GM23338 (cell line): ENCODE data around the gene HPCA. TPM values are rescaled to one million over a fixed set of nuclear protein-coding genes. Genes with fewer than 3 reads are reported as not detected.

ENCODE experiments used
- ATAC-seq: fragments of 200-7000 bp; cut with Tn5 transposase; 3 replicates; pipeline ENCODE4 v1.9.1; 2020
- DNase-seq: peaks from one replicate; pipeline ENCODE4 v3.0.0-alpha.2; 2015; ENCODE audit warnings: low spot score
- H2AFZ ChIP-seq: fragments of 200-600 bp; sonication (generic); 2 replicates; pipeline ENCODE4 v1.8.0; 2016; ENCODE audit warnings: antibody characterized with exemption, mild to moderate bottlenecking, moderate library complexity
- H3F3A ChIP-seq: fragments of 200-600 bp; sonication (generic); replicated peaks from 2 replicates; pipeline ENCODE4 v1.8.0; 2017; ENCODE audit warnings: antibody characterized with exemption, mixed run types, low read depth
- H3K27ac ChIP-seq: fragments of 200-600 bp; sonication (generic); 2 replicates; pipeline ENCODE4 v1.6.1; 2016; ENCODE audit warnings: low read depth
- H3K27me3 ChIP-seq: fragments of 200-600 bp; sonication (generic); 2 replicates; pipeline ENCODE4 v1.8.0; 2016; ENCODE audit warnings: mild to moderate bottlenecking, mixed run types, moderate library complexity; ENCODE audit not compliant: insufficient read depth
- H3K36me3 ChIP-seq: fragments of 200-600 bp; sonication (generic); 2 replicates; pipeline ENCODE4 v1.8.0; 2016; ENCODE audit warnings: mild to moderate bottlenecking; ENCODE audit not compliant: insufficient read depth
- H3K4me1 ChIP-seq: fragments of 200-600 bp; sonication (generic); 2 replicates; pipeline ENCODE4 v1.8.0; 2016; ENCODE audit warnings: mild to moderate bottlenecking, moderate library complexity; ENCODE audit not compliant: insufficient read depth
- H3K4me2 ChIP-seq: fragments of 200-600 bp; sonication (generic); 2 replicates; pipeline ENCODE4 v1.7.1; 2017; ENCODE audit warnings: mixed run types
- H3K4me3 ChIP-seq: fragments of 200-600 bp; sonication (generic); 2 replicates; pipeline ENCODE4 v1.6.1; 2016; ENCODE audit warnings: mixed run types
- H3K79me2 ChIP-seq: fragments of 200-600 bp; sonication (generic); replicated peaks from 2 replicates; pipeline ENCODE4 v1.8.0; 2017; ENCODE audit warnings: mild to moderate bottlenecking; ENCODE audit not compliant: insufficient read depth
- H3K9me2 ChIP-seq: fragments of 200-600 bp; sonication (generic); 2 replicates; pipeline ENCODE4 v1.8.0; 2017; ENCODE audit not compliant: insufficient read depth
- H4K20me1 ChIP-seq: fragments of 200-600 bp; sonication (generic); replicated peaks from 2 replicates; pipeline ENCODE4 v1.8.0; 2017; ENCODE audit warnings: mild to moderate bottlenecking; ENCODE audit not compliant: insufficient read depth
- H3K27ac Mint-ChIP-seq: 2 replicates; pipeline ENCODE4 v1.8.0; 2020; ENCODE audit warnings: inconsistent platforms, mild to moderate bottlenecking, moderate library complexity, mixed read lengths
- H3K27me3 Mint-ChIP-seq: 3 replicates; pipeline ENCODE4 v1.8.0; 2022; ENCODE audit warnings: low read depth, mild to moderate bottlenecking, moderate library complexity, mixed read lengths, inconsistent platforms; ENCODE audit not compliant: insufficient read depth, poor library complexity
- H3K36me3 Mint-ChIP-seq: 3 replicates; pipeline ENCODE4 v1.8.0; 2021; ENCODE audit warnings: low read depth, mild to moderate bottlenecking, inconsistent platforms, moderate library complexity, mixed read lengths
- H3K4me1 Mint-ChIP-seq: 3 replicates; pipeline ENCODE4 v1.8.0; 2020; ENCODE audit warnings: mild to moderate bottlenecking, inconsistent platforms, mixed read lengths
- H3K4me3 Mint-ChIP-seq: 3 replicates; pipeline ENCODE4 v1.8.0; 2021; ENCODE audit warnings: moderate library complexity, mild to moderate bottlenecking, inconsistent platforms, mixed read lengths
- H3K9me3 Mint-ChIP-seq: 3 replicates; pipeline ENCODE4 v1.8.0; 2020; ENCODE audit warnings: moderate library complexity, mild to moderate bottlenecking, inconsistent platforms, mixed read lengths
- CREB1 ChIP-seq: fragments of 250-450 bp; sonication (Bioruptor Pico); IDR thresholded peaks from 2 replicates; pipeline ENCODE4 v1.5.0; 2020; ENCODE audit warnings: low read depth, mild to moderate bottlenecking, moderate library complexity
- ETS1 ChIP-seq: IDR thresholded peaks from 2 replicates; pipeline ENCODE4 v1.6.1; 2016; ENCODE audit warnings: antibody characterized with exemption
- EZH2 ChIP-seq: fragments of 200-600 bp; sonication (generic); IDR thresholded peaks from one replicate; pipeline ENCODE4 v1.8.0; 2017; ENCODE audit warnings: antibody characterized with exemption, mild to moderate bottlenecking, low read depth; ENCODE audit not compliant: unreplicated experiment
- EZH2phosphoT487 ChIP-seq: fragments of 200-600 bp; sonication (generic); IDR thresholded peaks from one replicate; pipeline ENCODE4 v1.8.1; 2018; ENCODE audit warnings: antibody characterized with exemption; ENCODE audit not compliant: unreplicated experiment
- JUNB ChIP-seq: IDR thresholded peaks from one replicate; pipeline ENCODE4 v1.6.1; 2016; ENCODE audit warnings: antibody characterized with exemption; ENCODE audit not compliant: unreplicated experiment
- NANOG ChIP-seq: IDR thresholded peaks from 2 replicates; pipeline ENCODE4 v1.6.1; 2016; ENCODE audit warnings: antibody characterized with exemption, borderline replicate concordance
- POLR2AphosphoS5 ChIP-seq: IDR thresholded peaks from 2 replicates; pipeline ENCODE4 v1.6.1; 2016; ENCODE audit warnings: antibody characterized with exemption, low read depth
- REST ChIP-seq: IDR thresholded peaks from one replicate; pipeline ENCODE4 v1.6.1; 2018; ENCODE audit warnings: antibody characterized with exemption; ENCODE audit not compliant: unreplicated experiment
- STAT1 ChIP-seq: IDR thresholded peaks from one replicate; pipeline ENCODE4 v1.6.1; 2016; ENCODE audit warnings: antibody characterized with exemption; ENCODE audit not compliant: unreplicated experiment
- ZNF114 ChIP-seq: fragments of 250-450 bp; sonication (Bioruptor Pico); IDR thresholded peaks from 2 replicates; pipeline ENCODE4 v1.5.0; 2020; ENCODE audit warnings: mild to moderate bottlenecking, moderate library complexity
- ZNF331 ChIP-seq: fragments of 250-450 bp; sonication (Bioruptor Pico); IDR thresholded peaks from 2 replicates; pipeline ENCODE4 v1.5.0; 2020; ENCODE audit warnings: low read depth, mild to moderate bottlenecking, moderate library complexity
- polyA plus RNA-seq: library from polyadenylated mRNA; unstranded; fragments of >200 nt; fragmentation: Nextera tagmentation; extraction: Ambion mirVana; gene quantifications from 2 replicates; pipeline ENCODE4 v1.2.1, GENCODE V29; 2016
- total RNA-seq: library from RNA; depleted of rRNA; stranded (reverse); fragments of >200 nt; shearing (Covaris generic); gene quantifications from 2 replicates; pipeline ENCODE4 v1.2.3, GENCODE V29; 2014
- TF ChIP-seq, protein P1 (sequence below): fragments of 250-450 bp; sonication (Bioruptor Pico); IDR thresholded peaks from 2 replicates; pipeline ENCODE4 v1.5.0; 2020; ENCODE audit warnings: mild to moderate bottlenecking, moderate library complexity
- TF ChIP-seq, protein P2 (sequence below), 2 experiments: fragments of 200-600 bp in 1 of 2; sonication (generic) in 1 of 2; conservative IDR thresholded peaks; 2 replicates each; pipeline versions ENCODE4 v1.5.1 to v1.6.1; 2016 to 2017; ENCODE audit warnings: antibody characterized with exemption in 2 of 2, low read depth in 2 of 2, mild to moderate bottlenecking in 2 of 2, moderate library complexity in 1 of 2

Gene HPCA
- total and polyA plus RNA-seq, 2 experiments from 2014 or later: 0.35 to 0.82 TPM

DNA sequence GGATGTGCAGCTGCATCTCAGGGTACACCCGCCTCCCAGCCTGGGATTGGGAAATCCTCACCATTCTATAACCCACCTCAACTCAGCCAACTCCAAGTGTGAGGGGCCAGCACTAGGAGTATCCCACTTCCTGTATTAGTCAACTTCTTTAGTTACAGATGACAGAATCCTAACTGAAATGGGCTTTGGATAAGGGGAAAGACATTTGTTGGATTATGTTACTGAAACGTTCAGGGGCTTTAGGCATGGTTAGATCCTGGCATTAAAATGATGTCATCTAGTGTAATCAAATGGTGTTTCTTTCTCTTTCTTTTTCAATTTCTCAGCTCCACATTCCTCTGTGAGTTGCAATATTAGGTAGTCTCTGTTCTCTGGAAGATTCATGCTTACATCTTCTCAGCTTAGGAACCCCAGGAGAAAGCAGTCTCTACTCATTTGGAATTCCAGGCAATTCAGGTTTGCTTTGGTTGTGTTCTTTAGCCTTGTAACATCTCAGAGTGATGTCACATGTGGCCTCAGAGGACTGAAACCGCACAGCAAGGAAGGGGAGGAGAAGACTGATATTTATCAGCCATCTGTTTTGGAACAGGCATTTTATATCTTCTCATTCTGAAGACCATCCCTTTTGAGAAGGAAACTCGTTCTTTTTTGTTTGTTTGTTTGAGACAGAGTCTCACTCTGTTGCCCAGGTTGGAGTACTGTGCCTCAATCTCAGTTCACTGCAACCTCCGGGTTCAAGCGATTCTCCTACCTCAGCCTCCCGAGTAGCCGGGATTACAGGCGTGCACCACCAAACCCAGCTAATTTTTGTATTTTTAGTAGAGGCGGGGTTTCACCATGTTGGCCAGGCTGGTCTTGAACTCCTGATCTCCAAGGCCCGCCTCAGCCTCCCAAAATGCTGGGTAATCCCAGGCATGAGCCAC lies 33.8 kb downstream of the HPCA start:
- no peaks in the 10 kb centered on the region; the same call in 2 of the 3 replicates for H3K36me3 Mint-ChIP-seq
- no peaks in the 10 kb centered on the region for H4K20me1 ChIP-seq
- H3K27me3 Mint-ChIP-seq: peaks cover 30% of the 10 kb centered on the region
- H3K9me2 ChIP-seq: no peaks in the 10 kb centered on the region
- no peak overlapping the region for H3K4me3 ChIP-seq
- H3K36me3 ChIP-seq: no peaks in the 10 kb centered on the region
- DNase-seq: no peak
- H3K4me3 Mint-ChIP-seq: no peak overlapping the region
- peaks cover 4% of the 10 kb centered on the region; the same call in 1 of the 2 replicates for H3K4me1 ChIP-seq
- no peak for ATAC-seq
- H3K4me1 Mint-ChIP-seq: peaks cover 6% of the 10 kb centered on the region
- no peak overlapping the region for H3K27ac Mint-ChIP-seq
- H3K9me3 Mint-ChIP-seq: no peaks in the 10 kb centered on the region
- TF ChIP-seq POLR2AphosphoS5 (no peak), EZH2phosphoT487 (no peak), ZNF114 (CRISPR knock-in tag) (no peak), CREB1 (no peak), JUNB (no peak), NANOG (no peak), ETS1 (no peak), EZH2 (no peak), REST (no peak), STAT1 (no peak), ZNF331 (CRISPR knock-in tag) (no peak)
- TF ChIP-seq, protein P1, sequence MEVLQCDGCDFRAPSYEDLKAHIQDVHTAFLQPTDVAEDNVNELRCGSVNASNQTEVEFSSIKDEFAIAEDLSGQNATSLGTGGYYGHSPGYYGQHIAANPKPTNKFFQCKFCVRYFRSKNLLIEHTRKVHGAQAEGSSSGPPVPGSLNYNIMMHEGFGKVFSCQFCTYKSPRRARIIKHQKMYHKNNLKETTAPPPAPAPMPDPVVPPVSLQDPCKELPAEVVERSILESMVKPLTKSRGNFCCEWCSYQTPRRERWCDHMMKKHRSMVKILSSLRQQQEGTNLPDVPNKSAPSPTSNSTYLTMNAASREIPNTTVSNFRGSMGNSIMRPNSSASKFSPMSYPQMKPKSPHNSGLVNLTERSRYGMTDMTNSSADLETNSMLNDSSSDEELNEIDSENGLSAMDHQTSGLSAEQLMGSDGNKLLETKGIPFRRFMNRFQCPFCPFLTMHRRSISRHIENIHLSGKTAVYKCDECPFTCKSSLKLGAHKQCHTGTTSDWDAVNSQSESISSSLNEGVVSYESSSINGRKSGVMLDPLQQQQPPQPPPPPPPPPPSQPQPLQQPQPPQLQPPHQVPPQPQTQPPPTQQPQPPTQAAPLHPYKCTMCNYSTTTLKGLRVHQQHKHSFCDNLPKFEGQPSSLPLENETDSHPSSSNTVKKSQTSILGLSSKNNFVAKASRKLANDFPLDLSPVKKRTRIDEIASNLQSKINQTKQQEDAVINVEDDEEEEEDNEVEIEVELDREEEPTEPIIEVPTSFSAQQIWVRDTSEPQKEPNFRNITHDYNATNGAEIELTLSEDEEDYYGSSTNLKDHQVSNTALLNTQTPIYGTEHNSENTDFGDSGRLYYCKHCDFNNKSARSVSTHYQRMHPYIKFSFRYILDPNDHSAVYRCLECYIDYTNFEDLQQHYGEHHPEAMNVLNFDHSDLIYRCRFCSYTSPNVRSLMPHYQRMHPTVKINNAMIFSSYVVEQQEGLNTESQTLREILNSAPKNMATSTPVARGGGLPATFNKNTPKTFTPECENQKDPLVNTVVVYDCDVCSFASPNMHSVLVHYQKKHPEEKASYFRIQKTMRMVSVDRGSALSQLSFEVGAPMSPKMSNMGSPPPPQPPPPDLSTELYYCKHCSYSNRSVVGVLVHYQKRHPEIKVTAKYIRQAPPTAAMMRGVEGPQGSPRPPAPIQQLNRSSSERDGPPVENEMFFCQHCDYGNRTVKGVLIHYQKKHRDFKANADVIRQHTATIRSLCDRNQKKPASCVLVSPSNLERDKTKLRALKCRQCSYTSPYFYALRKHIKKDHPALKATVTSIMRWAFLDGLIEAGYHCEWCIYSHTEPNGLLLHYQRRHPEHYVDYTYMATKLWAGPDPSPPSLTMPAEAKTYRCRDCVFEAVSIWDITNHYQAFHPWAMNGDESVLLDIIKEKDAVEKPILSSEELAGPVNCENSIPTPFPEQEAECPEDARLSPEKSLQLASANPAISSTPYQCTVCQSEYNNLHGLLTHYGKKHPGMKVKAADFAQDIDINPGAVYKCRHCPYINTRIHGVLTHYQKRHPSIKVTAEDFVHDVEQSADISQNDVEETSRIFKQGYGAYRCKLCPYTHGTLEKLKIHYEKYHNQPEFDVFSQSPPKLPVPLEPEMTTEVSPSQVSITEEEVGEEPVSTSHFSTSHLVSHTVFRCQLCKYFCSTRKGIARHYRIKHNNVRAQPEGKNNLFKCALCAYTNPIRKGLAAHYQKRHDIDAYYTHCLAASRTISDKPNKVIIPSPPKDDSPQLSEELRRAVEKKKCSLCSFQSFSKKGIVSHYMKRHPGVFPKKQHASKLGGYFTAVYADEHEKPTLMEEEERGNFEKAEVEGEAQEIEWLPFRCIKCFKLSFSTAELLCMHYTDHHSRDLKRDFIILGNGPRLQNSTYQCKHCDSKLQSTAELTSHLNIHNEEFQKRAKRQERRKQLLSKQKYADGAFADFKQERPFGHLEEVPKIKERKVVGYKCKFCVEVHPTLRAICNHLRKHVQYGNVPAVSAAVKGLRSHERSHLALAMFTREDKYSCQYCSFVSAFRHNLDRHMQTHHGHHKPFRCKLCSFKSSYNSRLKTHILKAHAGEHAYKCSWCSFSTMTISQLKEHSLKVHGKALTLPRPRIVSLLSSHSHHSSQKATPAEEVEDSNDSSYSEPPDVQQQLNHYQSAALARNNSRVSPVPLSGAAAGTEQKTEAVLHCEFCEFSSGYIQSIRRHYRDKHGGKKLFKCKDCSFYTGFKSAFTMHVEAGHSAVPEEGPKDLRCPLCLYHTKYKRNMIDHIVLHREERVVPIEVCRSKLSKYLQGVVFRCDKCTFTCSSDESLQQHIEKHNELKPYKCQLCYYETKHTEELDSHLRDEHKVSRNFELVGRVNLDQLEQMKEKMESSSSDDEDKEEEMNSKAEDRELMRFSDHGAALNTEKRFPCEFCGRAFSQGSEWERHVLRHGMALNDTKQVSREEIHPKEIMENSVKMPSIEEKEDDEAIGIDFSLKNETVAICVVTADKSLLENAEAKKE (CRISPR knock-in tag): no peak
- TF ChIP-seq, protein P2, sequence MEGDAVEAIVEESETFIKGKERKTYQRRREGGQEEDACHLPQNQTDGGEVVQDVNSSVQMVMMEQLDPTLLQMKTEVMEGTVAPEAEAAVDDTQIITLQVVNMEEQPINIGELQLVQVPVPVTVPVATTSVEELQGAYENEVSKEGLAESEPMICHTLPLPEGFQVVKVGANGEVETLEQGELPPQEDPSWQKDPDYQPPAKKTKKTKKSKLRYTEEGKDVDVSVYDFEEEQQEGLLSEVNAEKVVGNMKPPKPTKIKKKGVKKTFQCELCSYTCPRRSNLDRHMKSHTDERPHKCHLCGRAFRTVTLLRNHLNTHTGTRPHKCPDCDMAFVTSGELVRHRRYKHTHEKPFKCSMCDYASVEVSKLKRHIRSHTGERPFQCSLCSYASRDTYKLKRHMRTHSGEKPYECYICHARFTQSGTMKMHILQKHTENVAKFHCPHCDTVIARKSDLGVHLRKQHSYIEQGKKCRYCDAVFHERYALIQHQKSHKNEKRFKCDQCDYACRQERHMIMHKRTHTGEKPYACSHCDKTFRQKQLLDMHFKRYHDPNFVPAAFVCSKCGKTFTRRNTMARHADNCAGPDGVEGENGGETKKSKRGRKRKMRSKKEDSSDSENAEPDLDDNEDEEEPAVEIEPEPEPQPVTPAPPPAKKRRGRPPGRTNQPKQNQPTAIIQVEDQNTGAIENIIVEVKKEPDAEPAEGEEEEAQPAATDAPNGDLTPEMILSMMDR (conservative IDR thresholded peaks at IDR 0.05; ENCODE audit: low read depth in 2 of 2): no peak
- H3K4me2 ChIP-seq: no peak overlapping the region
- no peaks in the 10 kb centered on the region for H3K79me2 ChIP-seq
- H3F3A ChIP-seq: no peaks in the 10 kb centered on the region; the same call in 1 of the 2 replicates
- no peak overlapping the region for H3K27ac ChIP-seq
- peaks cover 31% of the 10 kb centered on the region for H3K27me3 ChIP-seq
- H2AFZ ChIP-seq: no peak overlapping the region
